Measurements from ENCODE around the gene FAM174C. TPM values are rescaled to one million over a fixed set of nuclear protein-coding genes. Genes with fewer than 3 reads are reported as not detected.
A peak's percentile ranks its signal among the peaks of the same experiment; 100 is the strongest.

The FAM174C gene
- total and polyA plus RNA-seq, 2 experiments from 2014 or later = 31.2 to 34.4 TPM

- peak overlapping the region; percentile 86 for H3K4me3 ChIP-seq
- H3K27me3 ChIP-seq = no peaks in the 10 kb centered on the region
- no peaks in the 10 kb centered on the region for H3K9me3 ChIP-seq (ENCODE audit: low read depth)
- DNase-seq (ENCODE audit: low read depth in 1 of 2, low spot score in 1 of 2) = no peak
- H3K27ac ChIP-seq = peak overlapping the region; percentile 99
- H3K4me1 ChIP-seq (ENCODE audit: low read depth) = peaks cover 46% of the 10 kb centered on the region
- H3K36me3 ChIP-seq = peaks cover 42% of the 10 kb centered on the region
- no peak for TF ChIP-seq CTCF (IDR thresholded peaks at IDR 0.05; ENCODE audit: low read depth, low read length)
Measured at GRCh38 chr19:1270213-1270853, 5.0 kb upstream of the FAM174C start.

- Histone ChIP-seq H3K4me3 (peak overlapping the region; percentile 86), H3K4me1 (ENCODE audit: low read depth) (peaks cover 40% of the 10 kb centered on the region), H3K27me3 (no peaks in the 10 kb centered on the region), H3K9me3 (ENCODE audit: low read depth) (no peaks in the 10 kb centered on the region), H3K36me3 (peaks cover 42% of the 10 kb centered on the region), H3K27ac (peak overlapping the region; percentile 99)
- TF ChIP-seq CTCF (IDR thresholded peaks at IDR 0.05; ENCODE audit: low read depth, low read length) = no peak
- no peak for DNase-seq (ENCODE audit: low read depth in 1 of 2, low spot score in 1 of 2)
Measured at GRCh38 chr19:1270854-1271527, 4.3 kb upstream of the FAM174C start.

- H3K9me3 ChIP-seq (ENCODE audit: low read depth) = no peaks in the 10 kb centered on the region
- TF ChIP-seq CTCF (IDR thresholded peaks at IDR 0.05; ENCODE audit: low read depth, low read length) = no peak
- peaks cover 42% of the 10 kb centered on the region for H3K36me3 ChIP-seq
- no peak overlapping the region for H3K4me3 ChIP-seq
- H3K27ac ChIP-seq = peak overlapping the region; percentile 99
- no peak for DNase-seq (ENCODE audit: low read depth in 1 of 2, low spot score in 1 of 2)
- no peaks in the 10 kb centered on the region for H3K27me3 ChIP-seq
- H3K4me1 ChIP-seq (ENCODE audit: low read depth) = peaks cover 37% of the 10 kb centered on the region
Measured at GRCh38 chr19:1271528-1272422, 3.6 kb upstream of the FAM174C start.

GRCh38 chr19:1272423-1273262 lies 2.7 kb upstream of the FAM174C start:
- peaks cover 42% of the 10 kb centered on the region for H3K36me3 ChIP-seq
- H3K4me3 ChIP-seq = no peak overlapping the region
- no peak for TF ChIP-seq CTCF (IDR thresholded peaks at IDR 0.05; ENCODE audit: low read depth, low read length)
- H3K9me3 ChIP-seq (ENCODE audit: low read depth) = no peaks in the 10 kb centered on the region
- peak overlapping the region; percentile 53 for H3K27ac ChIP-seq
- no peak for DNase-seq (ENCODE audit: low read depth in 1 of 2, low spot score in 1 of 2)
- H3K27me3 ChIP-seq = no peaks in the 10 kb centered on the region
- H3K4me1 ChIP-seq (ENCODE audit: low read depth) = peaks cover 31% of the 10 kb centered on the region

Data from cardiac muscle cell (in vitro differentiated cells and primary cell).